ENCODE data around the gene CCDC121. TPM values are rescaled to one million over a fixed set of nuclear protein-coding genes. Genes with fewer than 3 reads are reported as not detected.

Gene CCDC121
- polyA plus RNA-seq, 1 donor (not counting 4 experiments of a cell fraction or from before 2014, with no cell fraction given) = 1.1 TPM

GRCh38 chr2:27640722-27641245, 12.0 kb upstream of the CCDC121 start:
- Histone ChIP-seq H3K27ac (ENCODE audit: control insufficient read depth, insufficient read depth, low read length) (no peak overlapping the region), H3K4me2 (ENCODE audit: control insufficient read depth, extremely low read depth, insufficient read depth, low read depth, low read length) (no peak overlapping the region), H3K9ac (ENCODE audit: control insufficient read depth, extremely low read depth, insufficient read depth, low read length) (no peak overlapping the region), H3K4me3 (ENCODE audit: control insufficient read depth in 2 of 3, extremely low read depth in 1 of 3, insufficient read depth in 2 of 3, low read depth in 1 of 3, low read length in 3 of 3) (no peak overlapping the region), H2AFZ (ENCODE audit: control insufficient read depth, low read length) (no peak overlapping the region), H3K4me1 (ENCODE audit: control insufficient read depth, extremely low read depth, insufficient read depth, low read length) (peaks cover 26% of the 10 kb centered on the region), H3K36me3 (ENCODE audit: control insufficient read depth in 2 of 2, extremely low read depth in 1 of 2, insufficient read depth in 2 of 2, low read length in 2 of 2) (peaks cover 19 to 21% of the 10 kb centered on the region in 2 experiments), H3K27me3 (ENCODE audit: control insufficient read depth, extremely low read depth, insufficient read depth, low read length) (no peaks in the 10 kb centered on the region), H3K79me2 (ENCODE audit: control insufficient read depth, insufficient read depth, low read length) (no peaks in the 10 kb centered on the region), H3K9me1 (ENCODE audit: control insufficient read depth, extremely low read depth, insufficient read depth, low read length) (no peaks in the 10 kb centered on the region), H4K20me1 (ENCODE audit: control insufficient read depth, extremely low read depth, insufficient read depth, low read length) (no peaks in the 10 kb centered on the region), H3K9me3 (ENCODE audit: control insufficient read depth, low read depth, low read length) (no peaks in the 10 kb centered on the region)
- DNase-seq (ENCODE audit: low read depth, low spot score) = no peak
- TF ChIP-seq EZH2 (IDR thresholded peaks at IDR 0.05; ENCODE audit: low read length) (no peak), CTCF (optimal IDR thresholded peaks at IDR 0.05 in 1 of 3, IDR thresholded peaks at IDR 0.05 in 1 of 3, conservative IDR thresholded peaks at IDR 0.05 in 1 of 3; ENCODE audit: extremely low read depth in 1 of 3, insufficient read depth in 2 of 3, low read length in 3 of 3) (no peak)
- dilution Hi-C loops (cut with MboI; ENCODE audit: extremely low pct_ligation_motif_present, low sequenced_read_pairs) = no loop called here
- FAIRE-seq = no peak

GRCh38 chr2:27638709-27639108, 9.9 kb upstream of the CCDC121 start:
- no peaks in the 10 kb centered on the region for H3K27me3 ChIP-seq (ENCODE audit: control insufficient read depth, extremely low read depth, insufficient read depth, low read length)
- DNase-seq (ENCODE audit: low read depth, low spot score) = peak; percentile 53
- H2AFZ ChIP-seq (ENCODE audit: control insufficient read depth, low read length) = no peak overlapping the region
- H3K9me3 ChIP-seq (ENCODE audit: control insufficient read depth, low read depth, low read length) = no peaks in the 10 kb centered on the region
- FAIRE-seq = peak; percentile 55
- H3K4me3 ChIP-seq (ENCODE audit: control insufficient read depth in 2 of 3, extremely low read depth in 1 of 3, insufficient read depth in 2 of 3, low read depth in 1 of 3, low read length in 3 of 3) = peak overlapping the region in 1 of 3 experiments; percentile 45
- peaks cover 20 to 33% of the 10 kb centered on the region in 2 experiments for H3K36me3 ChIP-seq (ENCODE audit: control insufficient read depth in 2 of 2, extremely low read depth in 1 of 2, insufficient read depth in 2 of 2, low read length in 2 of 2)
- H3K27ac ChIP-seq (ENCODE audit: control insufficient read depth, insufficient read depth, low read length) = peak overlapping the region; percentile 84
- peak overlapping the region; percentile 39 for H3K9ac ChIP-seq (ENCODE audit: control insufficient read depth, extremely low read depth, insufficient read depth, low read length)
- peaks cover 26% of the 10 kb centered on the region for H3K4me1 ChIP-seq (ENCODE audit: control insufficient read depth, extremely low read depth, insufficient read depth, low read length)
- H3K4me2 ChIP-seq (ENCODE audit: control insufficient read depth, extremely low read depth, insufficient read depth, low read depth, low read length) = peak overlapping the region; percentile 61
- H4K20me1 ChIP-seq (ENCODE audit: control insufficient read depth, extremely low read depth, insufficient read depth, low read length) = no peaks in the 10 kb centered on the region
- no peaks in the 10 kb centered on the region for H3K9me1 ChIP-seq (ENCODE audit: control insufficient read depth, extremely low read depth, insufficient read depth, low read length)
- TF ChIP-seq CTCF (optimal IDR thresholded peaks at IDR 0.05 in 1 of 3, IDR thresholded peaks at IDR 0.05 in 1 of 3, conservative IDR thresholded peaks at IDR 0.05 in 1 of 3; ENCODE audit: extremely low read depth in 1 of 3, insufficient read depth in 2 of 3, low read length in 3 of 3) (no peak), EZH2 (IDR thresholded peaks at IDR 0.05; ENCODE audit: low read length) (no peak)
- no peaks in the 10 kb centered on the region for H3K79me2 ChIP-seq (ENCODE audit: control insufficient read depth, insufficient read depth, low read length)
- dilution Hi-C loops (cut with MboI; ENCODE audit: extremely low pct_ligation_motif_present, low sequenced_read_pairs) = no loop called here

Data from keratinocyte (primary cell).